Liver (tissue), 9 donors: ENCODE data around the gene PCDHGA5. TPM values are rescaled to one million over a fixed set of nuclear protein-coding genes. Genes with fewer than 3 reads are reported as not detected.

Experiments
- DNase-seq: peaks from one replicate; pipeline ENCODE4 v3.0.0-alpha.2; 2017; ENCODE audit warnings: low spot score
- H3K27ac ChIP-seq, 2 donors: one replicate each; pipeline ENCODE4 v1.7.0; 2013; ENCODE audit warnings: inconsistent platforms in 2 of 2, low read length in 2 of 2, control low read depth in 1 of 2, low read depth in 1 of 2, mild to moderate bottlenecking in 1 of 2
- H3K27me3 ChIP-seq, 4 donors: one replicate each; pipeline versions ENCODE4 v1.6.1 to v1.7.0; 2013; ENCODE audit warnings: low read length in 3 of 4, inconsistent platforms in 1 of 4, mild to moderate bottlenecking in 1 of 4, moderate library complexity in 1 of 4; ENCODE audit not compliant: control insufficient read depth in 4 of 4, insufficient read depth in 4 of 4
- H3K36me3 ChIP-seq, 4 donors: one replicate each; pipeline versions ENCODE4 v1.6.1 to v1.7.0; 2013; ENCODE audit warnings: low read length in 3 of 4, mild to moderate bottlenecking in 3 of 4, low read depth in 1 of 4, moderate library complexity in 1 of 4; ENCODE audit not compliant: control insufficient read depth in 4 of 4, insufficient read depth in 3 of 4
- H3K4me1 ChIP-seq, 4 donors: one replicate each; pipeline versions ENCODE4 v1.6.1 to v1.7.0; 2013; ENCODE audit warnings: low read length in 3 of 4, mild to moderate bottlenecking in 3 of 4, moderate library complexity in 1 of 4; ENCODE audit not compliant: control insufficient read depth in 4 of 4, insufficient read depth in 4 of 4
- H3K4me3 ChIP-seq, 3 donors: one replicate each; pipeline versions ENCODE4 v1.6.1 to v1.7.0; 2013; ENCODE audit warnings: low read length in 3 of 3, control low read depth in 1 of 3, low read depth in 1 of 3, mild to moderate bottlenecking in 1 of 3
- H3K9ac ChIP-seq, 2 donors: one replicate each; pipeline ENCODE4 v1.7.0; 2013; ENCODE audit warnings: low read length in 2 of 2, mild to moderate bottlenecking in 2 of 2, moderate library complexity in 2 of 2, control low read depth in 1 of 2, low read depth in 1 of 2
- H3K9me3 ChIP-seq, 4 donors: one replicate each; pipeline versions ENCODE4 v1.6.1 to v1.7.0; 2013; ENCODE audit warnings: low read length in 3 of 4; ENCODE audit not compliant: control insufficient read depth in 4 of 4
- EGR1 ChIP-seq, 2 donors: IDR thresholded peaks; 2 replicates each; pipeline ENCODE4 v1.6.1; 2016 to 2018; ENCODE audit warnings: antibody characterized with exemption in 2 of 2, low read depth in 2 of 2
- FOXA1 ChIP-seq: IDR thresholded peaks from 2 replicates; pipeline ENCODE4 v1.6.1; 2016; ENCODE audit warnings: antibody characterized with exemption
- FOXA2 ChIP-seq: IDR thresholded peaks from 2 replicates; pipeline ENCODE4 v1.6.1; 2016; ENCODE audit warnings: antibody characterized with exemption
- GABPA ChIP-seq, 2 donors: IDR thresholded peaks in 1 of 2; conservative IDR thresholded peaks in 1 of 2; 2 replicates each; pipeline ENCODE4 v1.6.1; 2016; ENCODE audit warnings: antibody characterized with exemption in 2 of 2, mild to moderate bottlenecking in 1 of 2, moderate library complexity in 1 of 2
- HNF4A ChIP-seq, 2 donors: conservative IDR thresholded peaks; 2 replicates each; pipeline ENCODE4 v1.6.1; 2016; ENCODE audit warnings: antibody characterized with exemption in 2 of 2, mild to moderate bottlenecking in 2 of 2
- HNF4G ChIP-seq: IDR thresholded peaks from 2 replicates; pipeline ENCODE4 v1.6.1; 2016; ENCODE audit warnings: antibody characterized with exemption
- JUND ChIP-seq, 2 donors: IDR thresholded peaks; 2 replicates each; pipeline ENCODE4 v1.6.1; 2016; ENCODE audit warnings: antibody characterized with exemption in 2 of 2
- NR2F2 ChIP-seq: IDR thresholded peaks from 2 replicates; pipeline ENCODE4 v1.6.1; 2016; ENCODE audit warnings: antibody characterized with exemption
- RAD21 ChIP-seq, 2 donors: IDR thresholded peaks; 2 replicates each; pipeline ENCODE4 v1.6.1; 2016; ENCODE audit warnings: antibody characterized with exemption in 2 of 2, mild to moderate bottlenecking in 2 of 2
- RXRA ChIP-seq, 2 donors: IDR thresholded peaks; 2 replicates each; pipeline ENCODE4 v1.6.1; 2017 to 2018; ENCODE audit warnings: antibody characterized with exemption in 2 of 2, mild to moderate bottlenecking in 1 of 2
- SP1 ChIP-seq: IDR thresholded peaks from 2 replicates; pipeline ENCODE4 v1.6.1; 2018; ENCODE audit warnings: antibody characterized with exemption, mild to moderate bottlenecking
- TAF1 ChIP-seq: conservative IDR thresholded peaks from 2 replicates; pipeline ENCODE4 v1.6.1; 2016; ENCODE audit warnings: antibody characterized with exemption, mild to moderate bottlenecking
- YY1 ChIP-seq: IDR thresholded peaks from 2 replicates; pipeline ENCODE4 v1.6.1; 2016; ENCODE audit warnings: antibody characterized with exemption, mild to moderate bottlenecking
- WGBS: extraction: QIAGEN DNeasy Blood & Tissue Kit; methylation state at CpG from one replicate; pipeline ENCODE4 v1.1.7; 2013; 5-methylcytosine and 5-hydroxymethylcytosine counted together
- polyA plus RNA-seq, 2 donors: library from polyadenylated mRNA; stranded (reverse) in 1 of 2; unstranded in 1 of 2; fragments of 200-250 nt in 1 of 2; fragments of >200 nt in 1 of 2; fragmentation: Nextera tagmentation in 1 of 2; extraction: Ambion mirVana in 1 of 2; gene quantifications; one replicate each; pipeline versions ENCODE4 v1.2.1 to v1.2.3, GENCODE V29; 2013 to 2015
- total RNA-seq, 2 donors: library from RNA; depleted of rRNA; stranded (reverse); fragments of >200 nt; gene quantifications; one replicate each; pipeline ENCODE4 v1.2.3, GENCODE V29; 2014
- TF ChIP-seq, protein P1 (sequence below): fragments of 150-350 bp; IDR thresholded peaks from 2 replicates; pipeline ENCODE4 v1.5.1; 2017; ENCODE audit warnings: improper control_type of control experiment, low read depth, low read length; ENCODE audit not compliant: missing input control
- TF ChIP-seq, protein P2 (sequence below): IDR thresholded peaks from 2 replicates; pipeline ENCODE4 v1.6.1; 2016; ENCODE audit warnings: antibody characterized with exemption
- TF ChIP-seq, protein P3 (sequence below): IDR thresholded peaks from 2 replicates; pipeline ENCODE4 v1.6.1; 2016; ENCODE audit warnings: antibody characterized with exemption
- TF ChIP-seq, protein P4 (sequence below): IDR thresholded peaks from 2 replicates; pipeline ENCODE4 v1.6.1; 2016; ENCODE audit warnings: antibody characterized with exemption, mild to moderate bottlenecking
- donor health status: healthy.
- donor health status: healthy.
- donor health status: healthy.
- donor health status: healthy.
- donor health status: healthy.

PCDHGA5 gene
- total and polyA plus RNA-seq, 4 donors: 0.04 to 0.50 (median 0.09) TPM

DNA sequence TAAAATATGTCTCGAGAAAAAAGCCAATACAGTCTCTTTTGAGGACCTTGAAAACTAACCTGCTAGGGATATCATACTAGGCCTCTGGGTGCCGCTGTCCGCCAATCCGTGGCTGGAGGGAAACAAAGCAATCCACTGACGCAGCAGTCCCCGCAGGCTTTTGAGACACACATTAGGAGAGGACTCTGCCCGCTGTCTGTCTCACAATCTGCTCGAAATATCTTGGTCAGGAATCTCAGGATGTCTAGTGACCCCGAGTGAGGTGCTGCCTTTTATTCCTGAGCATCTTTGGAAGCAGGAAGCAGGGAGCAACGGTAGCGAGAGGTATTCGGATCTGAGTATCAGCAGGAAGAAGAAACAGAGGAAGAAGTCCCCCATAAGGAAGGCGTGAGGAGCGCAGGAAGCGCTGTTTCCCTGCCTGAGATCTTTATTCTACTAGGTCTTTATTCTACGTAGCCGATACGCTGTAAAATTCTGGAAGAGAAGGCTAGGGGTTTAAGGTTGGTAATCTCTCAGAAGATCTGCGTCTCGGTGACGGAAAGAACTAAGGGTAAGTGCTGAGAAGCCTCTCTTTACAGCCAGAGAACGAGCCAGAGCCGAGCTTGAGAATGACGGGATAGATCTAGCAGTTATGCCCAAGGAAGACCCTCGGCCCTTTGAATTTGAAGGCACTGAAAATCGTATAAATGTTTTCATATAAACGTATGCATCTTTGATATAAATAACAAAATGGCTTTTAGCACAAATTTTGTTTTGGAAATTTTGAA, 37.7 kb upstream of the PCDHGA5 start:
- Histone ChIP-seq H3K9ac (no peak overlapping the region), H3K4me1 (peaks cover 0 to 1% (median 0%) of the 10 kb centered on the region in 4 donors), H3K27me3 (peaks cover 0 to 6% (median 0%) of the 10 kb centered on the region in 4 donors), H3K36me3 (peaks cover 0 to 2% (median 0%) of the 10 kb centered on the region in 4 donors), H3K27ac (no peak overlapping the region), H3K4me3 (peak overlapping the region in 1 of 3 donors; percentile 30), H3K9me3 (peaks cover 14 to 66% (median 37%) of the 10 kb centered on the region in 4 donors)
- DNase-seq: no peak
- TF ChIP-seq, protein P1, sequence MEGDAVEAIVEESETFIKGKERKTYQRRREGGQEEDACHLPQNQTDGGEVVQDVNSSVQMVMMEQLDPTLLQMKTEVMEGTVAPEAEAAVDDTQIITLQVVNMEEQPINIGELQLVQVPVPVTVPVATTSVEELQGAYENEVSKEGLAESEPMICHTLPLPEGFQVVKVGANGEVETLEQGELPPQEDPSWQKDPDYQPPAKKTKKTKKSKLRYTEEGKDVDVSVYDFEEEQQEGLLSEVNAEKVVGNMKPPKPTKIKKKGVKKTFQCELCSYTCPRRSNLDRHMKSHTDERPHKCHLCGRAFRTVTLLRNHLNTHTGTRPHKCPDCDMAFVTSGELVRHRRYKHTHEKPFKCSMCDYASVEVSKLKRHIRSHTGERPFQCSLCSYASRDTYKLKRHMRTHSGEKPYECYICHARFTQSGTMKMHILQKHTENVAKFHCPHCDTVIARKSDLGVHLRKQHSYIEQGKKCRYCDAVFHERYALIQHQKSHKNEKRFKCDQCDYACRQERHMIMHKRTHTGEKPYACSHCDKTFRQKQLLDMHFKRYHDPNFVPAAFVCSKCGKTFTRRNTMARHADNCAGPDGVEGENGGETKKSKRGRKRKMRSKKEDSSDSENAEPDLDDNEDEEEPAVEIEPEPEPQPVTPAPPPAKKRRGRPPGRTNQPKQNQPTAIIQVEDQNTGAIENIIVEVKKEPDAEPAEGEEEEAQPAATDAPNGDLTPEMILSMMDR: no peak
- TF ChIP-seq RAD21 (IDR thresholded peaks at IDR 0.05): peak in 1 of 2 donors; percentile 13
- 20% methylated on average over 27 of the region's 27 CpGs for WGBS

DNA sequence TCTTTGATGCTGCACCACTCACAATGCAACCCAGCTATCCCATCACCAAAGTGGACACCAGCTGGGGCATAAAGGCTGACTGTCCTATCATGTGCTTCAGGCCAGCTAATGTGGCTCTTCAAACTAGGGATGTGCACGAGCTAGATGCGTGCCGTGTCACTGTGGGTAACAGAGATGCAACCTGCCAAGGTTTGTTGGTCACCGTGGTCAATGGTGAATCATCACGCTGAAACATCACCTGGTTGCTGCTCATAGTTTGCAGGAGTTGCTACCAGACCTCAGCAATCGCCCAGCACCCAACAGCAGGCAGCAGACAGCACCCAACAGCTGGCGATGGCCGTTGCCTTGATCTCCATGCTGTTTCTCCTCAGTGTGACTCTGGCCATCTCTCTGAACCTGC, 35.7 kb upstream of the PCDHGA5 start:
- Histone ChIP-seq H3K27me3 (peaks cover 0 to 6% (median 2%) of the 10 kb centered on the region in 4 donors), H3K9me3 (peaks cover 22 to 76% (median 45%) of the 10 kb centered on the region in 4 donors), H3K36me3 (peaks cover 0 to 2% (median 0%) of the 10 kb centered on the region in 4 donors), H3K4me3 (peak overlapping the region in 2 of 3 donors; percentile 14 to 33), H3K27ac (no peak overlapping the region), H3K4me1 (no peaks in the 10 kb centered on the region), H3K9ac (no peak overlapping the region)
- no peak for DNase-seq
- 72% methylated on average over 8 of the region's 8 CpGs for whole genome bisulfite sequencing
- TF ChIP-seq TAF1: no peak
- no peak for TF ChIP-seq HNF4A (conservative IDR thresholded peaks at IDR 0.05)
- TF ChIP-seq JUND (IDR thresholded peaks at IDR 0.05): no peak
- TF ChIP-seq SP1: no peak
- no peak for TF ChIP-seq EGR1 (IDR thresholded peaks at IDR 0.05; ENCODE audit: low read depth in 2 of 2)
- TF ChIP-seq NR2F2: no peak
- TF ChIP-seq, protein P1: no peak
- TF ChIP-seq, protein P2, sequence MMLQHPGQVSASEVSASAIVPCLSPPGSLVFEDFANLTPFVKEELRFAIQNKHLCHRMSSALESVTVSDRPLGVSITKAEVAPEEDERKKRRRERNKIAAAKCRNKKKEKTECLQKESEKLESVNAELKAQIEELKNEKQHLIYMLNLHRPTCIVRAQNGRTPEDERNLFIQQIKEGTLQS: no peak
- no peak for TF ChIP-seq HNF4G
- no peak for TF ChIP-seq RAD21 (IDR thresholded peaks at IDR 0.05)
- TF ChIP-seq, protein P3, sequence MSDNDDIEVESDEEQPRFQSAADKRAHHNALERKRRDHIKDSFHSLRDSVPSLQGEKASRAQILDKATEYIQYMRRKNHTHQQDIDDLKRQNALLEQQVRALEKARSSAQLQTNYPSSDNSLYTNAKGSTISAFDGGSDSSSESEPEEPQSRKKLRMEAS: no peak
- TF ChIP-seq GABPA (IDR thresholded peaks at IDR 0.05 in 1 of 2, conservative IDR thresholded peaks at IDR 0.05 in 1 of 2): no peak
- TF ChIP-seq, protein P4, sequence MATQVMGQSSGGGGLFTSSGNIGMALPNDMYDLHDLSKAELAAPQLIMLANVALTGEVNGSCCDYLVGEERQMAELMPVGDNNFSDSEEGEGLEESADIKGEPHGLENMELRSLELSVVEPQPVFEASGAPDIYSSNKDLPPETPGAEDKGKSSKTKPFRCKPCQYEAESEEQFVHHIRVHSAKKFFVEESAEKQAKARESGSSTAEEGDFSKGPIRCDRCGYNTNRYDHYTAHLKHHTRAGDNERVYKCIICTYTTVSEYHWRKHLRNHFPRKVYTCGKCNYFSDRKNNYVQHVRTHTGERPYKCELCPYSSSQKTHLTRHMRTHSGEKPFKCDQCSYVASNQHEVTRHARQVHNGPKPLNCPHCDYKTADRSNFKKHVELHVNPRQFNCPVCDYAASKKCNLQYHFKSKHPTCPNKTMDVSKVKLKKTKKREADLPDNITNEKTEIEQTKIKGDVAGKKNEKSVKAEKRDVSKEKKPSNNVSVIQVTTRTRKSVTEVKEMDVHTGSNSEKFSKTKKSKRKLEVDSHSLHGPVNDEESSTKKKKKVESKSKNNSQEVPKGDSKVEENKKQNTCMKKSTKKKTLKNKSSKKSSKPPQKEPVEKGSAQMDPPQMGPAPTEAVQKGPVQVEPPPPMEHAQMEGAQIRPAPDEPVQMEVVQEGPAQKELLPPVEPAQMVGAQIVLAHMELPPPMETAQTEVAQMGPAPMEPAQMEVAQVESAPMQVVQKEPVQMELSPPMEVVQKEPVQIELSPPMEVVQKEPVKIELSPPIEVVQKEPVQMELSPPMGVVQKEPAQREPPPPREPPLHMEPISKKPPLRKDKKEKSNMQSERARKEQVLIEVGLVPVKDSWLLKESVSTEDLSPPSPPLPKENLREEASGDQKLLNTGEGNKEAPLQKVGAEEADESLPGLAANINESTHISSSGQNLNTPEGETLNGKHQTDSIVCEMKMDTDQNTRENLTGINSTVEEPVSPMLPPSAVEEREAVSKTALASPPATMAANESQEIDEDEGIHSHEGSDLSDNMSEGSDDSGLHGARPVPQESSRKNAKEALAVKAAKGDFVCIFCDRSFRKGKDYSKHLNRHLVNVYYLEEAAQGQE: no peak
- TF ChIP-seq RXRA (IDR thresholded peaks at IDR 0.05): no peak
- no peak for TF ChIP-seq YY1
- TF ChIP-seq FOXA2: no peak
- TF ChIP-seq FOXA1: no peak
